ENCODE results near the gene NADSYN1.

DNA sequence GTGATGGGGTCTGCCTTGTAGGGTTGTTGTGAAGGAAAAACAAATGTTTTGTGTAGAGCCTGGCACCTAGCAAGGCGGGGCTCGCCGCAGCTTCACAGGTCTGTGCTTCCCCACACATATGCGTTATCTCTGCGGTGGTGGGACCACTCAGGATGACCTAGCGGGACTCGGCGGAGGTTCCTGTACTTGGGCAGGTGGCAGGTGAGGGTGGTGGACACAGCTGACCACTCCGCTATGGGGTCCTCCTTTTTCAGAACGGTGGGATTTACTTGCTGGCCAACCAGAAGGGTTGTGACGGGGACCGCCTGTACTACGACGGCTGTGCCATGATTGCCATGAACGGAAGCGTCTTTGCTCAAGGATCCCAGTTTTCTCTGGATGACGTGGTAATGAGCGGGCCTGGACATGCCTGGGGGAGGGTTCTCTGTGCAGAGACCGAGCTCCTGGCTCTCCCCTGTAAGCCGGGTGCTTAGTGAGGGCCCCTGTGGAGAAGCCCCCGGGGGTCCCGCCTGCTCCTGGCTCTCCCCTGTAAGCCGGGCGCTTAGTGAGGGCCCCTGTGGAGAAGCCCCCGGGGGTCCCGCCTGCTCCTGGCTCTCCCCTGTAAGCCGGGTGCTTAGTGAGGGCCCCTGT is 21.3 kb downstream of the NADSYN1 start:
- TF ChIP-seq TAF1 (IDR thresholded peaks at IDR 0.05; ENCODE audit: low read depth) (no peak), CEBPB (IDR thresholded peaks at IDR 0.05) (no peak), RAD21 (IDR thresholded peaks at IDR 0.05; ENCODE audit: low read depth) (no peak), EP300 (IDR thresholded peaks at IDR 0.05; ENCODE audit: borderline replicate concordance) (no peak), TEAD4 (IDR thresholded peaks at IDR 0.05) (no peak), YY1 (IDR thresholded peaks at IDR 0.05; ENCODE audit: low read depth) (no peak), EGR1 (IDR thresholded peaks at IDR 0.05) (no peak), REST (IDR thresholded peaks at IDR 0.05; ENCODE audit: low read depth) (no peak), MAX (IDR thresholded peaks at IDR 0.05) (no peak)

Measured in Ishikawa (cell line).